Measurements from ENCODE around the gene OR52H1.

DNA sequence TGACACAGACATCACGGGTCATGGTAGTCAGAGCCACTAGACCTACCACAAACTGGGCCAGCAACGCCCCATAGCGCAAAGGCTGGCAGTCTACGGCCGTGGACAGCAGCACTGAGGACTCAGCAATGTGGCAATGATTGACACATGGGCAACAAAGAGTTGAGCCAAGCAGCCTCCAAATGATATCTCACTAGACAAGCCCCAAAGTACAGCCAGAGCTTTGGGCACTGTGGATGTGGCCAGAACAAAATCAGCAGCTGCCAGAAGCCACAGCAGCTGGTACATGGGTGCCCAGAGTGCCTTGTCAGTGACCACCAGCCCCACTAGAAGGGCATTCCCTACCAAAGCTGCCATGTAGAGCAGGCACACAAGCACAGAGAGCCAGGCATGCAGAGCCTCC is 20.6 kb downstream of the OR52H1 start:
- TF ChIP-seq, protein P1, sequence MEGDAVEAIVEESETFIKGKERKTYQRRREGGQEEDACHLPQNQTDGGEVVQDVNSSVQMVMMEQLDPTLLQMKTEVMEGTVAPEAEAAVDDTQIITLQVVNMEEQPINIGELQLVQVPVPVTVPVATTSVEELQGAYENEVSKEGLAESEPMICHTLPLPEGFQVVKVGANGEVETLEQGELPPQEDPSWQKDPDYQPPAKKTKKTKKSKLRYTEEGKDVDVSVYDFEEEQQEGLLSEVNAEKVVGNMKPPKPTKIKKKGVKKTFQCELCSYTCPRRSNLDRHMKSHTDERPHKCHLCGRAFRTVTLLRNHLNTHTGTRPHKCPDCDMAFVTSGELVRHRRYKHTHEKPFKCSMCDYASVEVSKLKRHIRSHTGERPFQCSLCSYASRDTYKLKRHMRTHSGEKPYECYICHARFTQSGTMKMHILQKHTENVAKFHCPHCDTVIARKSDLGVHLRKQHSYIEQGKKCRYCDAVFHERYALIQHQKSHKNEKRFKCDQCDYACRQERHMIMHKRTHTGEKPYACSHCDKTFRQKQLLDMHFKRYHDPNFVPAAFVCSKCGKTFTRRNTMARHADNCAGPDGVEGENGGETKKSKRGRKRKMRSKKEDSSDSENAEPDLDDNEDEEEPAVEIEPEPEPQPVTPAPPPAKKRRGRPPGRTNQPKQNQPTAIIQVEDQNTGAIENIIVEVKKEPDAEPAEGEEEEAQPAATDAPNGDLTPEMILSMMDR (IDR thresholded peaks at IDR 0.05), result no peak
- TF ChIP-seq POLR2AphosphoS5 (IDR thresholded peaks at IDR 0.05) (no peak), POLR2A (IDR thresholded peaks at IDR 0.05) (no peak)
